Stomach (tissue), 4 donors: ENCODE measurements around the gene PANK1.

ENCODE experiments used
- CTCF ChIP-seq, 7 experiments: fragments of 450-650 bp in 4 of 7; fragments of 200-600 bp in 3 of 7; sonication (generic) in 3 of 7; IDR thresholded peaks; one replicate each; pipeline ENCODE4 v1.5.1; 2016 to 2019; ENCODE audit warnings: antibody characterized with exemption in 7 of 7, control low read depth in 2 of 7, mild to moderate bottlenecking in 1 of 7
- EP300 ChIP-seq: sonication (generic); formaldehyde crosslinking; IDR thresholded peaks from one replicate; pipeline ENCODE4 v1.6.1; 2017; ENCODE audit warnings: antibody characterized with exemption
- POLR2A ChIP-seq, 4 donors: fragments of 450-650 bp; IDR thresholded peaks; one replicate each; pipeline ENCODE4 v1.6.1; 2016; ENCODE audit warnings: antibody characterized with exemption in 4 of 4, control low read depth in 2 of 4, mild to moderate bottlenecking in 1 of 4, moderate library complexity in 1 of 4
- POLR2AphosphoS5 ChIP-seq, 3 donors: sonication (generic); formaldehyde crosslinking; IDR thresholded peaks; one replicate each; pipeline ENCODE4 v1.6.1; 2016; ENCODE audit warnings: antibody characterized with exemption in 3 of 3

GRCh38 chr10:89670926-89671325, 25.9 kb upstream of the PANK1 start:
- no peak for TF ChIP-seq CTCF (IDR thresholded peaks at IDR 0.05)
- TF ChIP-seq POLR2A (IDR thresholded peaks at IDR 0.05) = no peak
- TF ChIP-seq POLR2AphosphoS5 (IDR thresholded peaks at IDR 0.05) = no peak
- TF ChIP-seq EP300 = no peak
